ENCODE data around the gene PPFIBP1. TPM values are rescaled to one million over a fixed set of nuclear protein-coding genes. Genes with fewer than 3 reads are reported as not detected.
A peak's percentile ranks its signal among the peaks of the same experiment; 100 is the strongest.

The PPFIBP1 gene
- total and polyA plus RNA-seq, 12 donors = 9.6 to 123 (median 74.3) TPM

DNA sequence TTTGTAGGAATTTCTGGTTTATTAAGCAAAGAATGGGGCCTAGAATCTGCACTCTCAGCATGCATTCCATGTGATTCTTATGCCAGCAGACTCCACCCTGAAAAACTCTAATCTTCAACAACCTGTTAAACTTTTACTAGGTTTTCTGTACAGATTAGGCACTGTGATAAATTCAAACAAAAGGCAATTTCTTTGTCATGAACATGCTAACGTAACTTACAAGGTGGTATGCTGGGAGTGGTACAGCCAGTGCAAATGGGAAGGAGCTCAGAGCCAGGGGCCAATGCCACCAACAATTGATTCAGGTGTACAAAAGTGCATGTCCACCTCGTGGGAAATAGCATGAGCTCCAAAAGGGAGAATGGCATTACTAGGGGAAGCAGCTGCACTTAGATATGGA, 83.0 kb downstream of the PPFIBP1 start:
- Histone ChIP-seq H3K4me1 (replicated peaks in 1 of 2) (peaks cover 9 to 32% of the 10 kb centered on the region in 2 donors), H3K4me3 (no peak overlapping the region), H3K9me3 (replicated peaks in 1 of 3) (no peaks in the 10 kb centered on the region), H3K27me3 (no peaks in the 10 kb centered on the region), H3K27ac (no peak overlapping the region), H3K36me3 (replicated peaks in 1 of 2) (no peaks in the 10 kb centered on the region)
- 29 to 80% (median 32%) methylated on average over 2 of the region's 2 CpGs for WGBS, 4 donors
- no peak for TF ChIP-seq POLR2A (IDR thresholded peaks at IDR 0.05)
- DNase-seq = no peak
- intact Hi-C loops (cut with DNase I) = no loop called here

DNA sequence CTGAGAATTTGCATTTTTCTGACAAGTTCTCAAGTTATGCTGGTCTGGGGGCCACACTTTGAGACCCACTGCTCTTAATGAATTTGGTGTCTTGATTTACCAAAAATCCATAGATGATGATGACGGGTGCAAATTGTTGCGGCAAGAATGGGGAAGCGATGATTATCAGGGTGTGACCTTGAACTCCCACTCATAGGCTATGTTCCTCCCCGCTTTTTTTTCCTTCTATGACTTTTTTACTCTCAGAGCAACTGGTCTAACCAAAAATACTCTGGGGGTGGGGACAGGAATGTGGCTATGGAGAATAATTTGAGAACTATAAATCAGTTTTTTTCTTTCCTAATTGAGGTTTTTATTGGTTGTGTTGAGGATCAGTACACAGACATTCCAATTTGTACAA, 83.6 kb downstream of the PPFIBP1 start:
- 42 to 48% (median 45%) methylated on average over 4 of the region's 4 CpGs for WGBS, 4 donors
- no peak for TF ChIP-seq POLR2A (IDR thresholded peaks at IDR 0.05)
- TF ChIP-seq, protein P1, sequence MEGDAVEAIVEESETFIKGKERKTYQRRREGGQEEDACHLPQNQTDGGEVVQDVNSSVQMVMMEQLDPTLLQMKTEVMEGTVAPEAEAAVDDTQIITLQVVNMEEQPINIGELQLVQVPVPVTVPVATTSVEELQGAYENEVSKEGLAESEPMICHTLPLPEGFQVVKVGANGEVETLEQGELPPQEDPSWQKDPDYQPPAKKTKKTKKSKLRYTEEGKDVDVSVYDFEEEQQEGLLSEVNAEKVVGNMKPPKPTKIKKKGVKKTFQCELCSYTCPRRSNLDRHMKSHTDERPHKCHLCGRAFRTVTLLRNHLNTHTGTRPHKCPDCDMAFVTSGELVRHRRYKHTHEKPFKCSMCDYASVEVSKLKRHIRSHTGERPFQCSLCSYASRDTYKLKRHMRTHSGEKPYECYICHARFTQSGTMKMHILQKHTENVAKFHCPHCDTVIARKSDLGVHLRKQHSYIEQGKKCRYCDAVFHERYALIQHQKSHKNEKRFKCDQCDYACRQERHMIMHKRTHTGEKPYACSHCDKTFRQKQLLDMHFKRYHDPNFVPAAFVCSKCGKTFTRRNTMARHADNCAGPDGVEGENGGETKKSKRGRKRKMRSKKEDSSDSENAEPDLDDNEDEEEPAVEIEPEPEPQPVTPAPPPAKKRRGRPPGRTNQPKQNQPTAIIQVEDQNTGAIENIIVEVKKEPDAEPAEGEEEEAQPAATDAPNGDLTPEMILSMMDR (IDR thresholded peaks at IDR 0.05) = no peak
- intact Hi-C loops (cut with DNase I) = no loop called here
- Histone ChIP-seq H3K36me3 (replicated peaks in 1 of 2) (no peaks in the 10 kb centered on the region), H3K4me3 (no peak overlapping the region), H3K9me3 (replicated peaks in 1 of 3) (no peaks in the 10 kb centered on the region), H3K27ac (no peak overlapping the region), H3K4me1 (replicated peaks in 1 of 2) (peaks cover 9 to 32% of the 10 kb centered on the region in 2 donors), H3K27me3 (no peaks in the 10 kb centered on the region)
- DNase-seq = no peak

DNA sequence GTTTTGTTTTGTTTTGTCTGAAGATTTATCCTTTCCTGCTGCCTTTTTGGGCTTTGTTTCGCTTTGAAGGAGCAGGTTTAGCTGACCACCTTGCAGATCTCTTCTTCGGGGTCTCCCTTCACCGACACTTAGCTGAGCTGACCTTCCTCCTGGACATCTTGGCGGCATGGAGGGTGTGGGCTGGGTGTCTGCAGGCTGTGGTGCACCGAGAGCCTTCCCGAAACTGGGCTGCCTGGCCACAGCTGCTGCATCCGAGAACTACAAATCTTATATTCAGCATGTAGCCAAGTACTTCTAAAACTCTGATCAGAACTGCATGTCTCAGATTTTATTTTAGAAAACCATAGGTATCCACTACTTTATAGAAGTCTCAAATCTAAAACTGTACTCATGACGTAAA, 84.9 kb downstream of the PPFIBP1 start:
- no peaks in the 10 kb centered on the region for H3K27me3 ChIP-seq
- WGBS, 4 donors = 66 to 87% (median 82%) methylated on average over 8 of the region's 8 CpGs
- no peaks in the 10 kb centered on the region for H3K36me3 ChIP-seq (replicated peaks in 1 of 2)
- intact Hi-C loops (cut with DNase I) = no loop called here
- H3K9me3 ChIP-seq (replicated peaks in 1 of 3) = no peaks in the 10 kb centered on the region
- no peak overlapping the region for H3K27ac ChIP-seq
- TF ChIP-seq, protein P1 (IDR thresholded peaks at IDR 0.05) = no peak
- no peak for TF ChIP-seq POLR2A (IDR thresholded peaks at IDR 0.05)
- DNase-seq = no peak
- H3K4me3 ChIP-seq = no peak overlapping the region
- peaks cover 9 to 32% of the 10 kb centered on the region in 2 donors for H3K4me1 ChIP-seq (replicated peaks in 1 of 2)

DNA sequence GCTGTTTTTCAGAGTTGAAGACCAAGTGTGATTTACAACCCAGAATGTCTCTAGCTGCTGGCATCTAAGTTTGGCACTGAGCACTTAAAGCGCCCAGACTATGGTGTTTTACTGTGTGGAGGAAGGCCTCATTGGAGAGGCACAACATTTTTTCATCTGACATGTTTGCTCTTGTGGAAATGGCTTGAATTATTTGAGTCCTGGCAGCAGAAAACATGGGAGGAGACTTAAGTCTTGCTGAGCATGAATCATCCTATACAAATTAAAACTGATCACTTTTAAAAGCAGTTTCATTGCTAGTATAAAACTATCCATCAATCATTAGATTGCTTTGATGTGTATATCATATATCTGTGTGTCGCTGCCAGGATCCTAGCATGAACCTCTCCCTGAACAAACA, 86.4 kb downstream of the PPFIBP1 start:
- DNase-seq = peak in 5 of 7 donors; percentile 13 to 59 (median 40)
- H3K4me3 ChIP-seq = no peak overlapping the region
- peaks cover 9 to 32% of the 10 kb centered on the region in 2 donors for H3K4me1 ChIP-seq (replicated peaks in 1 of 2)
- H3K9me3 ChIP-seq (replicated peaks in 1 of 3) = no peaks in the 10 kb centered on the region
- TF ChIP-seq, protein P1 (IDR thresholded peaks at IDR 0.05) = no peak
- TF ChIP-seq POLR2A (IDR thresholded peaks at IDR 0.05) = no peak
- 42 to 59% (median 49%) methylated on average over 2 of the region's 2 CpGs for WGBS, 4 donors
- no peaks in the 10 kb centered on the region for H3K36me3 ChIP-seq (replicated peaks in 1 of 2)
- intact Hi-C loops (cut with DNase I) = no loop called here
- H3K27me3 ChIP-seq = no peaks in the 10 kb centered on the region
- peak overlapping the region in 2 of 5 donors; percentile 3 to 32 for H3K27ac ChIP-seq

DNA sequence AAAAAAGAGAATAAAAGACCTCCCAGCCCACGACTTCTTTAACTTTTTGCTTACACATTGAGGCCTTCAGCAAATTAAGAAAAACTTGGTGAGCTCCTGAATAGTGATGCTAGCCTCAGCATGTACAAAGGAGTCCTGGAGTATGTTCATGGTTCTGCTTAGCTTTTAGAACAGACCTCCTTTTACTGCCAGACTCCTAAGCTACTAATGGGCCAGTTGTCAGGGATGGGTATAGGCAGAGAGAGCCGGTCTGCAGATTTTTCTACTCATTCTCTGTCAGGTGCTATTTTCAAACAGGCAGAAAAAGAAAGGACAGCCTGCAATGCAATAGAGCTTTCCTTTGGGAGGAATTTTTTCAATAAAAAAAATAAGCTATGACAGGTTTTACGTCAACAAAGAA, 90.4 kb downstream of the PPFIBP1 start:
- peaks cover 9 to 26% of the 10 kb centered on the region in 2 donors for H3K4me1 ChIP-seq (replicated peaks in 1 of 2)
- TF ChIP-seq, protein P1 (IDR thresholded peaks at IDR 0.05) = no peak
- no peak for TF ChIP-seq POLR2A (IDR thresholded peaks at IDR 0.05)
- intact Hi-C loops (cut with DNase I) = no loop called here
- no peak overlapping the region for H3K4me3 ChIP-seq
- no peaks in the 10 kb centered on the region for H3K36me3 ChIP-seq (replicated peaks in 1 of 2)
- no peaks in the 10 kb centered on the region for H3K27me3 ChIP-seq
- H3K27ac ChIP-seq = no peak overlapping the region
- WGBS, 4 donors = 87 to 95% (median 94%) methylated on average over 3 of the region's 3 CpGs
- no peak for DNase-seq
- H3K9me3 ChIP-seq (replicated peaks in 1 of 3) = no peaks in the 10 kb centered on the region
